Measurements from ENCODE around the gene TTLL8. TPM values are rescaled to one million over a fixed set of nuclear protein-coding genes. Genes with fewer than 3 reads are reported as not detected.

TTLL8 gene
- total RNA-seq, 4 donors from 2014 or later = not detected

DNA sequence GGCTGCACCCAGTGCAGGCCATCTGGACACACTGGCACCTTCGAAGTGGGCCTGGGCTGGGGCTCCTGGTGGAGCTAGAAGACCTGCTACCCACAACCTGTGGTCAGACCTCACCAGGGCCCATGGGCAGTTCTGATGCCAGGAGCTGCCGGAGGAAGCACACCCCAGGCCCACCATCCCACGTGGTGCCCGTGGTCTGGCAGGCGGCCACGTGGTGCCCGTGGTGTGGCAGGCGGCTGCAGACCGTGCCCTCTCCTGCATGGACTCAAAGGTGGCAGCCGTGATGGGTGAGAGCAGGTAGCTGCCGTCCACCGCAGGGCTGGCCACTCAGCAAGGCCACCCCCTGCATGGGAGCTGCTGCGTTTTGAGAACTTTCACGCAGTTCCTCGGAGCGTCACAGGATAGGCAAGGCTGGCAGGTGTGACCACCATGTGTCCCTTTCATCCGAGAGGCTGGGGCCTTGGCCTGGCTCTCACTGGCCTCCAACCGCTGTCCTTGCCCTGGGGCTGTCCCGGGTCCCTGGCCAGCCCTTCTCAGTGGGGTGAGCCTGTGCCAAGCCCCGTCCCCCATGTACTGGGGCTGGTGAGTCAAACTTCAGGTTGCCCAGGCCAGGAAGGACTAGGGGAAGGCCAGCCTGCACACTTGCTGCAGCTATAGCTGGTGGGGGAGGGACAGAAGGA, 41.6 kb downstream of the TTLL8 start:
- H3K27me3 ChIP-seq = peaks cover 78% of the 10 kb centered on the region
- no peak overlapping the region for H3K4me3 ChIP-seq
- in situ Hi-C loops (cut with MboI; ENCODE audit: low pct_ligation_motif_present in 1 of 4, low pct_unique_long_range_greater_than_20kb in 1 of 4, low sequenced_read_pairs in 3 of 4) (no loop called here), intact Hi-C loops (cut with DNase I; ENCODE audit: low total_unique reads) (no loop called here)
- peak; percentile 6 for DNase-seq
- TF ChIP-seq POLR2AphosphoS5 (IDR thresholded peaks at IDR 0.05) (no peak), POLR2A (IDR thresholded peaks at IDR 0.05) (no peak)
- no peaks in the 10 kb centered on the region for H3K36me3 ChIP-seq
- WGBS, 2 donors (ENCODE audit: low coverage in 1 of 2) = 87% methylated on average over 18 of the region's 20 CpGs; no CpG with 5 or more reads in 1 of the 2 donors
- no peaks in the 10 kb centered on the region for H3K9me3 ChIP-seq
- H3K4me1 ChIP-seq = peaks cover 0 to 13% (median 7%) of the 10 kb centered on the region in 4 donors
- no peak overlapping the region for H3K27ac ChIP-seq

- no peak overlapping the region for H3K4me3 ChIP-seq
- no peak for TF ChIP-seq POLR2A (IDR thresholded peaks at IDR 0.05)
- TF ChIP-seq, protein P1, sequence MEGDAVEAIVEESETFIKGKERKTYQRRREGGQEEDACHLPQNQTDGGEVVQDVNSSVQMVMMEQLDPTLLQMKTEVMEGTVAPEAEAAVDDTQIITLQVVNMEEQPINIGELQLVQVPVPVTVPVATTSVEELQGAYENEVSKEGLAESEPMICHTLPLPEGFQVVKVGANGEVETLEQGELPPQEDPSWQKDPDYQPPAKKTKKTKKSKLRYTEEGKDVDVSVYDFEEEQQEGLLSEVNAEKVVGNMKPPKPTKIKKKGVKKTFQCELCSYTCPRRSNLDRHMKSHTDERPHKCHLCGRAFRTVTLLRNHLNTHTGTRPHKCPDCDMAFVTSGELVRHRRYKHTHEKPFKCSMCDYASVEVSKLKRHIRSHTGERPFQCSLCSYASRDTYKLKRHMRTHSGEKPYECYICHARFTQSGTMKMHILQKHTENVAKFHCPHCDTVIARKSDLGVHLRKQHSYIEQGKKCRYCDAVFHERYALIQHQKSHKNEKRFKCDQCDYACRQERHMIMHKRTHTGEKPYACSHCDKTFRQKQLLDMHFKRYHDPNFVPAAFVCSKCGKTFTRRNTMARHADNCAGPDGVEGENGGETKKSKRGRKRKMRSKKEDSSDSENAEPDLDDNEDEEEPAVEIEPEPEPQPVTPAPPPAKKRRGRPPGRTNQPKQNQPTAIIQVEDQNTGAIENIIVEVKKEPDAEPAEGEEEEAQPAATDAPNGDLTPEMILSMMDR (IDR thresholded peaks at IDR 0.05) = no peak
- no peak for TF ChIP-seq POLR2AphosphoS5 (IDR thresholded peaks at IDR 0.05)
- no peak for TF ChIP-seq EP300 (IDR thresholded peaks at IDR 0.05; ENCODE audit: low read depth)
- intact Hi-C loops (cut with DNase I; ENCODE audit: low total_unique reads) (no loop called here), in situ Hi-C loops (cut with MboI; ENCODE audit: low pct_ligation_motif_present in 1 of 4, low pct_unique_long_range_greater_than_20kb in 1 of 4, low sequenced_read_pairs in 3 of 4) (no loop called here)
- WGBS, 2 donors (ENCODE audit: low coverage in 1 of 2) = 38% methylated on average over 29 of the region's 30 CpGs; no CpG with 5 or more reads in 1 of the 2 donors
- peaks cover 0 to 15% (median 7%) of the 10 kb centered on the region in 4 donors for H3K4me1 ChIP-seq
- no peaks in the 10 kb centered on the region for H3K36me3 ChIP-seq
- peaks cover 85% of the 10 kb centered on the region for H3K27me3 ChIP-seq
- peak; percentile 5 for DNase-seq
- no peaks in the 10 kb centered on the region for H3K9me3 ChIP-seq
- H3K27ac ChIP-seq = no peak overlapping the region
Measured at GRCh38 chr22:50015451-50016307, 42.4 kb downstream of the TTLL8 start.

GRCh38 chr22:50014655-50015401, 43.3 kb downstream of the TTLL8 start:
- in situ Hi-C loops (cut with MboI; ENCODE audit: low pct_ligation_motif_present in 1 of 4, low pct_unique_long_range_greater_than_20kb in 1 of 4, low sequenced_read_pairs in 3 of 4) = no loop called here
- TF ChIP-seq, protein P1 (IDR thresholded peaks at IDR 0.05) = no peak
- TF ChIP-seq EP300 (IDR thresholded peaks at IDR 0.05; ENCODE audit: low read depth) = no peak
- no peak for TF ChIP-seq POLR2A (IDR thresholded peaks at IDR 0.05)
- TF ChIP-seq POLR2AphosphoS5 (IDR thresholded peaks at IDR 0.05) = no peak
- intact Hi-C loops (cut with DNase I; ENCODE audit: low total_unique reads) = no loop called here
- WGBS, 2 donors (ENCODE audit: low coverage in 1 of 2) = 7% methylated on average over 67 of the region's 91 CpGs; no CpG with 5 or more reads in 1 of the 2 donors
- Histone ChIP-seq H3K36me3 (no peaks in the 10 kb centered on the region), H3K27me3 (peaks cover 94% of the 10 kb centered on the region), H3K4me3 (peak overlapping the region in 1 of 4 donors; percentile 2), H3K27ac (no peak overlapping the region), H3K4me1 (peaks cover 0 to 20% (median 8%) of the 10 kb centered on the region in 4 donors), H3K9me3 (no peaks in the 10 kb centered on the region)
- DNase-seq = peak; percentile 5

- Histone ChIP-seq H3K4me3 (no peak overlapping the region), H3K27me3 (peaks cover 93% of the 10 kb centered on the region), H3K9me3 (no peaks in the 10 kb centered on the region), H3K27ac (no peak overlapping the region), H3K36me3 (no peaks in the 10 kb centered on the region), H3K4me1 (peaks cover 0 to 20% (median 8%) of the 10 kb centered on the region in 4 donors)
- 46% methylated on average over 13 of the region's 16 CpGs; no CpG with 5 or more reads in 1 of the 2 donors for WGBS, 2 donors (ENCODE audit: low coverage in 1 of 2)
- in situ Hi-C loops (cut with MboI; ENCODE audit: low pct_ligation_motif_present in 1 of 4, low pct_unique_long_range_greater_than_20kb in 1 of 4, low sequenced_read_pairs in 3 of 4) = no loop called here
- intact Hi-C loops (cut with DNase I; ENCODE audit: low total_unique reads) = no loop called here
- no peak for TF ChIP-seq POLR2AphosphoS5 (IDR thresholded peaks at IDR 0.05)
- TF ChIP-seq POLR2A (IDR thresholded peaks at IDR 0.05) = no peak
- TF ChIP-seq EP300 (IDR thresholded peaks at IDR 0.05; ENCODE audit: low read depth) = no peak
- TF ChIP-seq, protein P1 (IDR thresholded peaks at IDR 0.05) = no peak
- DNase-seq = peak; percentile 6
Measured at GRCh38 chr22:50014053-50014501, 44.0 kb downstream of the TTLL8 start.
